Activated T-helper 2 cell treated with anti-CD3 and anti-CD28 coated beads, Interferon-gamma antibody, Interleukin-2, Interleukin-4, amounts not matched to agents 10 μg/mL and 5 μg/mL and 100 μg/mL, durations not matched to agents 14 hours and 24 hours and 36 hours (primary cell): Measurements from ENCODE around the gene GRIA4. TPM values are rescaled to one million over a fixed set of nuclear protein-coding genes. Genes with fewer than 3 reads are reported as not detected.

ENCODE experiments used
- DNase-seq: peaks from one replicate; pipeline ENCODE4 v3.0.0; 2021; ENCODE audit warnings: low spot score
- H3K27ac Mint-ChIP-seq: one replicate; pipeline ENCODE4 v1.8.0; 2021; ENCODE audit warnings: mixed read lengths
- H3K27me3 Mint-ChIP-seq: one replicate; pipeline ENCODE4 v1.8.0; 2021; ENCODE audit warnings: low read depth, mixed read lengths
- H3K36me3 Mint-ChIP-seq: one replicate; pipeline ENCODE4 v1.8.0; 2021; ENCODE audit warnings: low read depth, mixed read lengths
- H3K4me1 Mint-ChIP-seq: one replicate; pipeline ENCODE4 v1.8.0; 2021; ENCODE audit warnings: low read depth, mixed read lengths
- H3K4me3 Mint-ChIP-seq: one replicate; pipeline ENCODE4 v1.8.0; 2021; ENCODE audit warnings: low read depth, mild to moderate bottlenecking, moderate library complexity, mixed read lengths
- H3K9me3 Mint-ChIP-seq: one replicate; pipeline ENCODE4 v1.8.0; 2021; ENCODE audit warnings: mixed read lengths
- intact Hi-C: fragments of 100-400 bp; cut with micrococcal nuclease; formaldehyde crosslinking; loops from one replicate; pipeline ENCODE4 v1.15.1; 2023
- total RNA-seq: library from RNA; stranded (reverse); gene quantifications from 2 replicates; pipeline ENCODE4 v1.2.3, GENCODE V29; 2022

GRIA4 gene
- total RNA-seq, 1 donor from 2014 or later, result not detected

- Mint-ChIP-seq H3K4me3 (no peak overlapping the region), H3K27ac (no peak overlapping the region), H3K9me3 (no peaks in the 10 kb centered on the region), H3K36me3 (no peaks in the 10 kb centered on the region), H3K27me3 (no peaks in the 10 kb centered on the region), H3K4me1 (no peaks in the 10 kb centered on the region)
- intact Hi-C loops, result no loop called here
- no peak for DNase-seq
These were observed 37.9 kb downstream of the GRIA4 start for GRCh38 chr11:105647780-105648179.

- H3K27me3 Mint-ChIP-seq, result no peaks in the 10 kb centered on the region
- no peak overlapping the region for H3K27ac Mint-ChIP-seq
- no peaks in the 10 kb centered on the region for H3K4me1 Mint-ChIP-seq
- intact Hi-C loops, result no loop called here
- no peaks in the 10 kb centered on the region for H3K9me3 Mint-ChIP-seq
- no peaks in the 10 kb centered on the region for H3K36me3 Mint-ChIP-seq
- DNase-seq, result no peak
- no peak overlapping the region for H3K4me3 Mint-ChIP-seq
These were observed 38.9 kb downstream of the GRIA4 start for GRCh38 chr11:105648762-105649161.

GRCh38 chr11:105665281-105665680 is 55.4 kb downstream of the GRIA4 start:
- no peak overlapping the region for H3K4me3 Mint-ChIP-seq
- DNase-seq, result no peak
- H3K27me3 Mint-ChIP-seq, result no peaks in the 10 kb centered on the region
- H3K4me1 Mint-ChIP-seq, result no peaks in the 10 kb centered on the region
- no peaks in the 10 kb centered on the region for H3K9me3 Mint-ChIP-seq
- no peaks in the 10 kb centered on the region for H3K36me3 Mint-ChIP-seq
- H3K27ac Mint-ChIP-seq, result no peak overlapping the region
- intact Hi-C loops, result no loop called here

GRCh38 chr11:105667441-105667840 is 57.6 kb downstream of the GRIA4 start:
- DNase-seq, result no peak
- Mint-ChIP-seq H3K4me1 (no peaks in the 10 kb centered on the region), H3K36me3 (no peaks in the 10 kb centered on the region), H3K27ac (no peak overlapping the region), H3K4me3 (no peak overlapping the region), H3K27me3 (no peaks in the 10 kb centered on the region), H3K9me3 (no peaks in the 10 kb centered on the region)
- intact Hi-C loops, result no loop called here

- Mint-ChIP-seq H3K27me3 (no peaks in the 10 kb centered on the region), H3K4me3 (no peak overlapping the region), H3K27ac (no peak overlapping the region), H3K36me3 (no peaks in the 10 kb centered on the region), H3K4me1 (no peaks in the 10 kb centered on the region), H3K9me3 (no peaks in the 10 kb centered on the region)
- DNase-seq, result no peak
- intact Hi-C loops, result no loop called here
These were observed 60.9 kb downstream of the GRIA4 start for GRCh38 chr11:105670811-105671210.

GRCh38 chr11:105673089-105673488 is 63.2 kb downstream of the GRIA4 start:
- H3K27ac Mint-ChIP-seq, result no peak overlapping the region
- intact Hi-C loops, result no loop called here
- no peaks in the 10 kb centered on the region for H3K36me3 Mint-ChIP-seq
- no peak overlapping the region for H3K4me3 Mint-ChIP-seq
- H3K4me1 Mint-ChIP-seq, result no peaks in the 10 kb centered on the region
- H3K27me3 Mint-ChIP-seq, result no peaks in the 10 kb centered on the region
- no peaks in the 10 kb centered on the region for H3K9me3 Mint-ChIP-seq
- DNase-seq, result no peak

- intact Hi-C loops, result no loop called here
- no peaks in the 10 kb centered on the region for H3K9me3 Mint-ChIP-seq
- DNase-seq, result no peak
- H3K27me3 Mint-ChIP-seq, result no peaks in the 10 kb centered on the region
- H3K27ac Mint-ChIP-seq, result no peak overlapping the region
- H3K4me1 Mint-ChIP-seq, result no peaks in the 10 kb centered on the region
- H3K36me3 Mint-ChIP-seq, result no peaks in the 10 kb centered on the region
- no peak overlapping the region for H3K4me3 Mint-ChIP-seq
These were observed 79.8 kb downstream of the GRIA4 start for GRCh38 chr11:105689631-105690030.

- DNase-seq, result no peak
- intact Hi-C loops, result no loop called here
- no peaks in the 10 kb centered on the region for H3K36me3 Mint-ChIP-seq
- H3K9me3 Mint-ChIP-seq, result no peaks in the 10 kb centered on the region
- H3K27ac Mint-ChIP-seq, result no peak overlapping the region
- H3K4me1 Mint-ChIP-seq, result no peaks in the 10 kb centered on the region
- no peak overlapping the region for H3K4me3 Mint-ChIP-seq
- H3K27me3 Mint-ChIP-seq, result no peaks in the 10 kb centered on the region
These were observed 80.6 kb downstream of the GRIA4 start for GRCh38 chr11:105690467-105690866.

- Mint-ChIP-seq H3K36me3 (no peaks in the 10 kb centered on the region), H3K9me3 (no peaks in the 10 kb centered on the region), H3K27ac (no peak overlapping the region), H3K27me3 (no peaks in the 10 kb centered on the region), H3K4me3 (no peak overlapping the region), H3K4me1 (no peaks in the 10 kb centered on the region)
- intact Hi-C loops, result no loop called here
- no peak for DNase-seq
These were observed 83.3 kb downstream of the GRIA4 start for GRCh38 chr11:105693075-105693759.

- no peak overlapping the region for H3K27ac Mint-ChIP-seq
- peaks cover 3% of the 10 kb centered on the region for H3K4me1 Mint-ChIP-seq
- no peaks in the 10 kb centered on the region for H3K9me3 Mint-ChIP-seq
- intact Hi-C loops, result no loop called here
- H3K27me3 Mint-ChIP-seq, result no peaks in the 10 kb centered on the region
- no peak for DNase-seq
- no peaks in the 10 kb centered on the region for H3K36me3 Mint-ChIP-seq
- H3K4me3 Mint-ChIP-seq, result no peak overlapping the region
These were observed 86.1 kb downstream of the GRIA4 start for GRCh38 chr11:105696000-105696399.

GRCh38 chr11:105697291-105697690 is 87.4 kb downstream of the GRIA4 start:
- intact Hi-C loops, result no loop called here
- Mint-ChIP-seq H3K4me1 (peaks cover 3% of the 10 kb centered on the region), H3K4me3 (no peak overlapping the region), H3K27me3 (no peaks in the 10 kb centered on the region), H3K36me3 (no peaks in the 10 kb centered on the region), H3K9me3 (no peaks in the 10 kb centered on the region), H3K27ac (no peak overlapping the region)
- DNase-seq, result no peak

- no peak overlapping the region for H3K27ac Mint-ChIP-seq
- peaks cover 3% of the 10 kb centered on the region for H3K4me1 Mint-ChIP-seq
- intact Hi-C loops, result no loop called here
- H3K36me3 Mint-ChIP-seq, result no peaks in the 10 kb centered on the region
- no peaks in the 10 kb centered on the region for H3K27me3 Mint-ChIP-seq
- no peak for DNase-seq
- no peak overlapping the region for H3K4me3 Mint-ChIP-seq
- no peaks in the 10 kb centered on the region for H3K9me3 Mint-ChIP-seq
These were observed 89.3 kb downstream of the GRIA4 start for GRCh38 chr11:105699203-105699602.

- no peaks in the 10 kb centered on the region for H3K27me3 Mint-ChIP-seq
These were observed 90.4 kb downstream of the GRIA4 start for GRCh38 chr11:105700271-105700670.

GRCh38 chr11:105701098-105701497 is 91.2 kb downstream of the GRIA4 start:
- Mint-ChIP-seq H3K27me3 (no peaks in the 10 kb centered on the region), H3K36me3 (no peaks in the 10 kb centered on the region), H3K4me1 (peaks cover 3% of the 10 kb centered on the region), H3K9me3 (no peaks in the 10 kb centered on the region), H3K4me3 (no peak overlapping the region), H3K27ac (no peak overlapping the region)
- no peak for DNase-seq
- intact Hi-C loops, result no loop called here

More at GRCh38 chr11:105700271-105700670, 90.4 kb downstream of the GRIA4 start:
- DNase-seq, result no peak
- Mint-ChIP-seq H3K4me3 (no peak overlapping the region), H3K4me1 (peaks cover 3% of the 10 kb centered on the region), H3K9me3 (no peaks in the 10 kb centered on the region), H3K27ac (no peak overlapping the region), H3K36me3 (no peaks in the 10 kb centered on the region)
- intact Hi-C loops, result no loop called here
